ENCODE measurements around the gene JAZF1. TPM values are rescaled to one million over a fixed set of nuclear protein-coding genes. Genes with fewer than 3 reads are reported as not detected.

The JAZF1 gene
- total RNA-seq, 1 experiment from 2014 or later: 14.2 TPM

DNA sequence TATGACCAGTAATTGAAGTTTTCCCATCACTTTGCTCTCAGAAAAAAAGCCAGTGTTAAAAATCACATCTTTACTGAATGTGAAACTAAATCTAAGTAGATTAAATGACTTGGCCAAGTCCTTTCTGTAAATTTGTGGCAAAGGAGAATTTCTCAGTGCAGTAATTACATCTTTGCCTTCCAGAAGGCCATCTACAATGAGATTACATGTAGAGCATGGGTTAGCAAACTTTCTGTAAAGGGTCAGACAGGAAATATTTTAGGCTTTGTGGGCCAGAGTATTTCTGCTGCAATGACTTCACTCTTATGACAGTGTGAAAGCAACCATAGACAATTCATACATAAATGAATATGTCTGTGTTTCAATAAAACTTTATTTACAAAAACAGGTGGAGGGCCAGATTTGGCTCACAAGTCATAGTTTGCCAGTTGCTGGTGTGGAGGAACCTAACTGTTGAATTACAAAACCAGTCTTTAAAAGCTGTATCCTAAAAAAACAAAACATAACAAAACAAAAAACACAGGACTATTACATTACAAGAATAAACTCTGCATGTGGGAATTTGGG lies 249.6 kb downstream of the JAZF1 start:
- no peak overlapping the region for H3K27ac Mint-ChIP-seq (ENCODE audit: low read depth, unreplicated experiment)
- DNase-seq (ENCODE audit: unreplicated experiment): no peak
- H3K4me1 Mint-ChIP-seq (ENCODE audit: insufficient read depth, unreplicated experiment): no peaks in the 10 kb centered on the region
- intact Hi-C loops (cut with micrococcal nuclease): no loop called here
- H3K4me3 Mint-ChIP-seq (ENCODE audit: unreplicated experiment): no peak overlapping the region
- BruUV-seq (replicated peaks): no TSS peak
- TF ChIP-seq CTCF (IDR thresholded peaks at IDR 0.05; ENCODE audit: unreplicated experiment): no peak
- no peaks in the 10 kb centered on the region for H3K9me3 Mint-ChIP-seq (ENCODE audit: unreplicated experiment)
- no peaks in the 10 kb centered on the region for H3K27me3 Mint-ChIP-seq (ENCODE audit: insufficient read depth, unreplicated experiment)
- ChIA-PET CTCF (no interaction called here), POLR2A (no interaction called here)
- H3K36me3 Mint-ChIP-seq (ENCODE audit: insufficient read depth, unreplicated experiment): no peaks in the 10 kb centered on the region

- intact Hi-C loops (cut with micrococcal nuclease): loop anchor here (10.0 kb wide), 1 partner anchor 166 kb away; no protein-coding TSS in a partner anchor
- ChIA-PET CTCF (interaction anchor here (0.7 kb wide), 1 partner anchor 8 kb away, joined by 3 read pairs; no protein-coding TSS in a partner anchor), POLR2A (no interaction called here)
- Mint-ChIP-seq H3K27ac (ENCODE audit: low read depth, unreplicated experiment) (no peak overlapping the region), H3K9me3 (ENCODE audit: unreplicated experiment) (no peaks in the 10 kb centered on the region), H3K27me3 (ENCODE audit: insufficient read depth, unreplicated experiment) (no peaks in the 10 kb centered on the region), H3K4me3 (ENCODE audit: unreplicated experiment) (no peak overlapping the region), H3K36me3 (ENCODE audit: insufficient read depth, unreplicated experiment) (no peaks in the 10 kb centered on the region), H3K4me1 (ENCODE audit: insufficient read depth, unreplicated experiment) (no peaks in the 10 kb centered on the region)
- no peak for TF ChIP-seq CTCF (IDR thresholded peaks at IDR 0.05; ENCODE audit: unreplicated experiment)
- DNase-seq (ENCODE audit: unreplicated experiment): no peak
- no TSS peak for BruUV-seq (replicated peaks)
Observed at GRCh38 chr7:27929127-27929526, 251.5 kb downstream of the JAZF1 start.

DNA sequence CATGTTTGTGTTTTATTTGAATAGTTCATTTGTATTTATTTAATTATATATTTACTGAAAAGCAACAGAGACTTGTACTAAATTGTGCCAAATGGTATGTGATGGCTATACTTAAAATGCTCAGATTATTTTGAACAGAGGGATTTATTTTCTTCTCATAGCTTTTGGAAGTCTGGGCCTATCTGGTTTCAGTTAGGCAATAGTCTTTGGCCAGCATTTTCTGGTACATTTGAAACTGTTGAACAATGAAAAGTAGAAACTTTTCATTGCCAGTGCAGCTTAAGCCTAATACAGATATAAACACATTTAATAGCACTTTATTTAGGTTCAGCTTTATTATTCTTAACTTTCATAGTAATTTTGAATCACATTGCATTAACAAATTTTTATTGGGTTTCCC lies 252.6 kb downstream of the JAZF1 start:
- Mint-ChIP-seq H3K27me3 (ENCODE audit: insufficient read depth, unreplicated experiment) (no peaks in the 10 kb centered on the region), H3K9me3 (ENCODE audit: unreplicated experiment) (no peaks in the 10 kb centered on the region), H3K27ac (ENCODE audit: low read depth, unreplicated experiment) (no peak overlapping the region), H3K36me3 (ENCODE audit: insufficient read depth, unreplicated experiment) (no peaks in the 10 kb centered on the region), H3K4me3 (ENCODE audit: unreplicated experiment) (no peak overlapping the region), H3K4me1 (ENCODE audit: insufficient read depth, unreplicated experiment) (no peaks in the 10 kb centered on the region)
- TF ChIP-seq CTCF (IDR thresholded peaks at IDR 0.05; ENCODE audit: unreplicated experiment): no peak
- ChIA-PET POLR2A (interaction anchor here (1.0 kb wide), 1 partner anchor 12 kb away, joined by 3 read pairs; no protein-coding TSS in a partner anchor), CTCF (interaction anchor here (0.8 kb wide), 1 partner anchor 183 kb away, joined by 4 read pairs; no protein-coding TSS in a partner anchor)
- intact Hi-C loops (cut with micrococcal nuclease): loop anchor here (10.0 kb wide), 1 partner anchor 167 kb away; no protein-coding TSS in a partner anchor
- BruUV-seq (replicated peaks): no TSS peak
- no peak for DNase-seq (ENCODE audit: unreplicated experiment)

DNA sequence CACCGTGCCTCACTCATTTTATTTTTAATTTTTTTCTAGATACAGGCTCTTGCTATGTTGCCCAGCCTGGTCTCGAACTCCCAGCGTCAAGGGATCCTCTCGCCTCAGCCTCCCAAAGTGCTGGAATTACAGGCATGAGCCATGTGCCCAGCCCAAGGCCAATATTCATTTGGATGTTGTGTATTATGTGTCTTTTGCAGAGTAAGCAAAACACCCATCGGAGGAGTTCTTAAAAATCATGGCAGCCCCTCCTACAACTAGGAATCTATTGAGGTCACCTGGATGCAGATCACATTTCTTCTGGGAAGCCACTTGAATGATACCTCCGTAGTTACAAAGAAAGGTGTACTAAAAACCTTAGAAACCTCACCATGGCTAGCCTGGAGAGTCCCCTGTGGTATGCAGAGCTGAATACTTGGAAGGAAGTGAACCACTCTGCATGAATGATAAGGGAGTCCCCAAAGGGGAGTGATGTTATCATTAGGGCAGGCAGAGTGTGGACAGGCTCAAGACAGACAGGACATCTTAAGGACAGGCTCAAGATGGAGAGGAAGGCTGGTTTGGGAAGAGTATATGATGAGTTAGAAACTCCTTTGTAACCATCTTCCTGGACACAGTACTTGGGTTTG lies 254.9 kb downstream of the JAZF1 start:
- ChIA-PET POLR2A (no interaction called here), CTCF (interaction anchor here (1.2 kb wide), 1 partner anchor 9 kb away, joined by 3 read pairs; no protein-coding TSS in a partner anchor)
- Mint-ChIP-seq H3K27me3 (ENCODE audit: insufficient read depth, unreplicated experiment) (no peaks in the 10 kb centered on the region), H3K4me3 (ENCODE audit: unreplicated experiment) (no peak overlapping the region), H3K4me1 (ENCODE audit: insufficient read depth, unreplicated experiment) (no peaks in the 10 kb centered on the region), H3K36me3 (ENCODE audit: insufficient read depth, unreplicated experiment) (no peaks in the 10 kb centered on the region), H3K27ac (ENCODE audit: low read depth, unreplicated experiment) (no peak overlapping the region), H3K9me3 (ENCODE audit: unreplicated experiment) (no peaks in the 10 kb centered on the region)
- intact Hi-C loops (cut with micrococcal nuclease): loop anchor here (10.0 kb wide), 1 partner anchor 169 kb away; no protein-coding TSS in a partner anchor
- no TSS peak for BruUV-seq (replicated peaks)
- DNase-seq (ENCODE audit: unreplicated experiment): no peak
- no peak for TF ChIP-seq CTCF (IDR thresholded peaks at IDR 0.05; ENCODE audit: unreplicated experiment)

All from MCF 10A (cell line).